ENCODE results near the gene AHRR.

AHRR gene

DNA sequence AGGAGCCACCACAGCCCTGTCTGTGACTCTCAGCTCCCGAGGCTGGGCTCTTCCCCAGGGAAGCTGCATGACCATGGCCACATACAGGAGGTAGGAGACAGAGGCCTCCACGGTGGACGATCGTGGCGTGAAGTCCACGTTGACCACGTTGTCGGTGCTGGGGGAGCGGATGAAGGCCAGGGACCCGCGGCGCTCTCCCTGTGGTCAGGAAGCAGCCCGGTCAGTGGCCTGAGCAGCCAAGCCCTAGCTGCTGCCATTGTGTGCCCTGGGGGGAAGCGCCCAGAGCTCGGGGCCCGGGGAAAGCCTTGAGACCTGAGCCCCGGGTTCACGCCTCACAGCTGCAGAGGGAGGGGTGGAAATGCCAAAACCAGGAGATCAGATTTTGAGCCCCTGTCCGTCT lies 155.7 kb downstream of the AHRR start:
- no peak for DNase-seq (ENCODE audit: low read depth)
- no peak overlapping the region for H3K4me3 ChIP-seq (ENCODE audit: low read depth, low read length)
- TF ChIP-seq, protein P1, sequence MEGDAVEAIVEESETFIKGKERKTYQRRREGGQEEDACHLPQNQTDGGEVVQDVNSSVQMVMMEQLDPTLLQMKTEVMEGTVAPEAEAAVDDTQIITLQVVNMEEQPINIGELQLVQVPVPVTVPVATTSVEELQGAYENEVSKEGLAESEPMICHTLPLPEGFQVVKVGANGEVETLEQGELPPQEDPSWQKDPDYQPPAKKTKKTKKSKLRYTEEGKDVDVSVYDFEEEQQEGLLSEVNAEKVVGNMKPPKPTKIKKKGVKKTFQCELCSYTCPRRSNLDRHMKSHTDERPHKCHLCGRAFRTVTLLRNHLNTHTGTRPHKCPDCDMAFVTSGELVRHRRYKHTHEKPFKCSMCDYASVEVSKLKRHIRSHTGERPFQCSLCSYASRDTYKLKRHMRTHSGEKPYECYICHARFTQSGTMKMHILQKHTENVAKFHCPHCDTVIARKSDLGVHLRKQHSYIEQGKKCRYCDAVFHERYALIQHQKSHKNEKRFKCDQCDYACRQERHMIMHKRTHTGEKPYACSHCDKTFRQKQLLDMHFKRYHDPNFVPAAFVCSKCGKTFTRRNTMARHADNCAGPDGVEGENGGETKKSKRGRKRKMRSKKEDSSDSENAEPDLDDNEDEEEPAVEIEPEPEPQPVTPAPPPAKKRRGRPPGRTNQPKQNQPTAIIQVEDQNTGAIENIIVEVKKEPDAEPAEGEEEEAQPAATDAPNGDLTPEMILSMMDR (IDR thresholded peaks at IDR 0.05; ENCODE audit: low read depth, low read length, missing control alignments) = no peak

DNA sequence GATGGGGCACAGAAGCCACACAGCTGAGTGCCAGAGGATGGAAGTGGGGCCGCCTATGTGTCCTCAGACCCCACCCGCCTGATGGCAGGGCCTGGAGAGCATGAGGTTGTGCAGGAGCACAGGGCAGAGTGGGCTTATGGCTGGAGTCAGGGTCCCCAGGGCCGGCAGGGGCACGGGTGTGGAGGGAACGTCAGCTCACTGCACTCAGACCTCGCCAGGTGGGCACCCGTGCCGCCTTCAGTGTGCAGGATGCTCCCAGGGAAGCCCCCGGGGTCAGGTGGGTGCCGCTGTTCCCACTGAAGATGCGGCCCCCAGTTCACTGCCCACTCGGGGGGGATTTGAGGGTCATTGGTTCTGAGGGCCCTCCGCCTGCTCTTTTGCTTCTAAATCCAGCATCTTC lies 156.4 kb downstream of the AHRR start:
- TF ChIP-seq, protein P1 (IDR thresholded peaks at IDR 0.05; ENCODE audit: low read depth, low read length, missing control alignments) = no peak
- H3K4me3 ChIP-seq (ENCODE audit: low read depth, low read length) = no peak overlapping the region
- in situ Hi-C loops (cut with HindIII; ENCODE audit: low sequenced_read_pairs) = no loop called here
- DNase-seq (ENCODE audit: low read depth) = no peak

More for the DNA sequence above, 155.7 kb downstream of the AHRR start:
- in situ Hi-C loops (cut with HindIII; ENCODE audit: low sequenced_read_pairs) = no loop called here

DNA sequence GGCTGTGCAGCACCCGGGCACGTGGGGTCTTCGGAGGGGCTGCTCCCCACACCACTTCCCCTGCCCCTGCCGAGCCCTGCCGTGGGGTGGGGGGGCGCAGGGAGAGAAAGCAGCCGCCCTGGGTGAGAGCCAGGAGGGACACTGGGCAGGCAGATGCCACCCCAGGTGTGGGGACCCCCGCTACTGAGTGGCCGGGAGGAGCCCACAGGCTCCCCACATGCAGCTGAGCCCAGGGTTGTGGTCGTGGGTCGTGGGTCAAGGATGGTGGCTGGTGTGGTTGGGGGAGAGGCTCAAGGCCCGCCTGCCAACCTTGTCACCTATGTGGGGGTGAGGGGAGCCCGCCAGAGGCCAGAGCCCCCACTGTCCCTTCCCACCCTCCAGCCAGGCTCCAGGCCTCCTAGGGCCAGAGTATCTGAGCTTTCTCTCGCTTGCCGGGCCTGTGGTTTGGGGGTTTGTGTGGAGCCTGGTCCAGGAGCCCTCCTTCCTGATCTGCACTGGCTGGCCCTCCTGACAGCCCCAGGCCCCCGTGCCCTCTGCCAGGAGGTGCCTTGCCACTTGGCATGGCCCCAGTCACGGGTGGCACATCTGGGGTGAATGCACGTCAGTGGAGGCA lies 157.0 kb downstream of the AHRR start:
- no peak overlapping the region for H3K4me3 ChIP-seq (ENCODE audit: low read depth, low read length)
- DNase-seq (ENCODE audit: low read depth) = no peak
- TF ChIP-seq, protein P1 (IDR thresholded peaks at IDR 0.05; ENCODE audit: low read depth, low read length, missing control alignments) = no peak
- in situ Hi-C loops (cut with HindIII; ENCODE audit: low sequenced_read_pairs) = no loop called here

DNA sequence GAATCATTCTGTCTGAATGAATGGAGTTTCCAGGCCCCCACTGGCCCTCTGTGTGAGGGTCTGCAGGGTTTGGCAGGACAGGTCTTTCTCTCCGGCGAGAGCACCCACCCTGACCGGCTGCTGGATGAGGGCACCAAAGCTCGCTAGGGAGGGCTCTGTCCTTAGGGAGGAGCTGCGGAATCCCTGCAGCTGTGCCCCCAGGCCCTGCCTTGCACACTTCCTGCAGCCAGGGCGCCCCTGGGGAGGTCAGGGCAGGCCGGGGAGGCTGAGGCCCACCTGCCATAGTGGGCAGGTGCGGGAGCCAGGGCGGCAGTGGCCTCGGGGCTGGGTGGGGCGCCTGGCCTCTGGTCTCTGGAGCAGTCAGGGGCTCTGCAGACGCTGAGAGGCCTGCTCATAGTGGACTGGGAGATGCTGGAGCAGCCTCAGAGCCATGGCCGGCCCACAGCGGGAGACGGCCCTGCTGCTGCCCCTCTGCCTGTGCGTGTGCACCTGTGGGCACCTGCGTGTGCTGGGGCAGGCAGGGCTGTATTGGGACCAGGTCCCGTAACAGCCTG lies 157.5 kb downstream of the AHRR start:
- TF ChIP-seq, protein P1 (IDR thresholded peaks at IDR 0.05; ENCODE audit: low read depth, low read length, missing control alignments) = no peak
- in situ Hi-C loops (cut with HindIII; ENCODE audit: low sequenced_read_pairs) = no loop called here
- H3K4me3 ChIP-seq (ENCODE audit: low read depth, low read length) = no peak overlapping the region
- no peak for DNase-seq (ENCODE audit: low read depth)

DNA sequence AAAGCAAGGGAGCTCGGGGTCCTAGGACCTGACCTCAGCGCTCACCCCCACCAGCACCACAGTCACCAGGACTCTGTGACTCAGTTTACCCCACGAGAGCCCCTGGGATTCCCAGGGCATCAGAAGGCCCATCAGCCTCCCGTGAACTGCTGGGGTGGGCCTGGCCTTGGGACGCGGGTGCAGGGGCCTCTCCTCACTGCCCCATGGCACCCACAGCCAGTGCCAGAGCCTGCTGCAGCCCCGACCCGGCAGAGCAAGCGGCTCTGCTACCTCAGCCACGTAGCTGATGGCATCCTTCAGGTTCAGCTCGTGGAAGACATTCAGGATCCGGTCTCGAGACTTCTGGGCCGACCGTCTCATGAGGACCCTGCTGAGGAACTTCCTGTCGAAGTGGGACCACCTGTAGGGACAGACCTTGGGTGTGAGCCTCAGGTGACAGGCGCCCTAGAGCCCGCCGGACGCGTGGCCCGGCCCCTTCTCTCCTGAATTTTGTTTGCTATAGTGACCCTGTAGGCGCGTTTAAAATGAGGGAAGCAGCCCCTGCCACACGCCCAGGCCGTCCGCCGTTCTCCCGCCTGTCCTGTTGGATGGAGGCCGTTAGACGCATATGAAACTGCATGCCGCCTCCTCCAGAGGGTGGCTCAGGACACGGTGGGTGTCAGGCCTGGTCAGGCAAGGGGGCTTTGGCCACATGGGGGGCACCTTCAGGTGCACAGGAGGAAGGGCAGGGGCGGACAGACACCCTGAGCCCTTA lies 158.2 kb downstream of the AHRR start:
- TF ChIP-seq, protein P1 (IDR thresholded peaks at IDR 0.05; ENCODE audit: low read depth, low read length, missing control alignments) = no peak

DNA sequence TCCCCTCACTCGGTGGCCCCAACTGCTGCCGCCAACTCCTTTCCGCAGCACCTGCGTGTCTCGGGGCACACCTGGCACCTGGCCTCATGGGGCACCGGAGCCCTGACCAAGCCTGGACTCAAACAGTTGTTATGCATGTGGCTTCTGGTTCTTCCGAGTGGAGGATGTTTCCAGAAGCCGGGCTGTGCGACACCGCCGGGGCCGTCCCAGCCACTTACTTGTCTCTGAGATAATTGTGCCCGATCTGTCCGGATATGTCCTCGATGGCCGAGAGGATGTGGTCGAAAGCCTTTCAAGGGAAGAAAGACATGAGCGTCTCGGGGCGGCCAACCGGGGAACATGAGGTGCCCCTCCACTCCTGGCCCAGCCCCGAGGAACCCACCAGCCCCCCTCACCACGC lies 159.8 kb downstream of the AHRR start:
- H3K4me3 ChIP-seq (ENCODE audit: low read depth, low read length) = no peak overlapping the region
- TF ChIP-seq, protein P1 (IDR thresholded peaks at IDR 0.05; ENCODE audit: low read depth, low read length, missing control alignments) = no peak
- in situ Hi-C loops (cut with HindIII; ENCODE audit: low sequenced_read_pairs) = no loop called here
- DNase-seq (ENCODE audit: low read depth) = no peak

More for the DNA sequence above, 158.2 kb downstream of the AHRR start:
- in situ Hi-C loops (cut with HindIII; ENCODE audit: low sequenced_read_pairs) = no loop called here
- no peak overlapping the region for H3K4me3 ChIP-seq (ENCODE audit: low read depth, low read length)
- no peak for DNase-seq (ENCODE audit: low read depth)
